ENCODE results near the gene SMU1.
A peak's percentile ranks its signal among the peaks of the same experiment; 100 is the strongest.

GRCh38 chr9:33044162-33044673, 32.3 kb downstream of the SMU1 start:
- no peak for TF ChIP-seq CTCF (IDR thresholded peaks at IDR 0.05)
- TF ChIP-seq REST (IDR thresholded peaks at IDR 0.05; ENCODE audit: insufficient read depth in 1 of 2, low read depth in 2 of 2, low read length in 1 of 2), result no peak
- TF ChIP-seq SIN3A (IDR thresholded peaks at IDR 0.05; ENCODE audit: borderline replicate concordance, insufficient read depth, low read depth, low read length), result 0 out of 2 replicates have a peak, but pooled peaks have one; percentile 78

All from Panc1 (cell line).